Measurements from ENCODE around the gene AADACL2.
"Not testable (repeated sequence)": the region's sequence is repeated elsewhere in the genome, so short reads cannot be mapped to it uniquely, and the experiment has no call there.

The AADACL2 gene

DNA sequence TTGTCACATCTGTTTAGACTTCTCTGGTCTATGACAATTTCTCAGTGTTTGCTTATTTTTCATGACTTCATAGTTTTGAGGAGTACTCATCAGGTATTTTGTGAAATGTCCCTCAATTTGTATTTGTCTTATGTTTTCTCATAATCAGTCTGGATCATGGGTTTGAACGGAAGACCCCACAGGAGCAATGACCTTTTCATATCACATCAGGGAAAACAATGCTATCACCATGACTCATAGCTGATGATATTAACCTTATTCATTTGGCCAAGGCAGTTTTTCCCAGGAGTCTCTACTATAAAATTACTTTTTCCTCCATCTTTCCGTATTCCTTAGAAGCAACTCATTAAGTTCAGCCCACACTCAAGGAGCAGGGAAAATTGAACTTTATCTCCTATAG is 32.7 kb downstream of the AADACL2 start:
- no peak for DNase-seq

DNA sequence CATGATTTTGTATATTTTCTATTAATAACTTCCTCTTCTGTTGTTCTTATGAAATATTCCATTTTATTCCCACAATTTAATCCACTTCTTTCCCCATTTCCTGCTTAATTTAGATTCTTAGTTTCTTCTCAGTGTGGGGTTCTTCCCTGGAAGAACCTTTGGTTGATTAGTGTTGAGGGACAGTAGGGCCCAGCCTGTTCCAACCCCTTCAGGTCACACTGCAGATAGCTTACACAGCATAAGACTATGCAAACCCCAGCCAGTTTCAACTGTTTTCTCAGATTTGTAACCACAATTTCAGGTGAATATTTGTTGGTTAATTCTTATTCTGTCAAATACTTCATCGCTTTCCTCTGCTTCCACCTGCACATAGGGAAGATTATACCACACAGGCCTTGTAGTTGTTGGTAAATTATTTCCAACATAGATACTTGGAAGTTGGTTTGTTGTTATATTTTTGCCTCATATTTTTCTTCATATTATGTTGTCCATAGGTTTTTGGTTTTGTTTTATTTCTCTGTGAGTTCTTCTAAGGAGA is 34.7 kb downstream of the AADACL2 start:
- DNase-seq = no peak

DNA sequence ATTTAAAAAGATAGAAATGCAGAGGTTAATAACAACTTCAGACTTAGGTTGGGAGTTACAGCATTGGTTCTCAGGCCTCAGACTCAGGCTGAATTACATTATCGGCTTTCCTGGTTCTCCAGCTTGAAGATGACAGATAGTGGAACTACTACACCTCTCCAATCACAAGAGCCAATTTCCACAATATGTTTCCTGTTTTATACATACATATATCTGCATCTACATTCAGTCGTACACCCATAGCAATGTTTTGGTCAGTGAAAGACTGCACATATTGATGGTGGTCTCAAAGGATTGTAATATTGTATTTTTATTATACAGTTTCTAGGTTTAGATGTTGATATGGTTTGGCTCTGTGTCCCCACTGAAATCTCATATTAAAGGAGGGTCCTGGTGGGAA is 35.4 kb downstream of the AADACL2 start:
- no peak for DNase-seq

DNA sequence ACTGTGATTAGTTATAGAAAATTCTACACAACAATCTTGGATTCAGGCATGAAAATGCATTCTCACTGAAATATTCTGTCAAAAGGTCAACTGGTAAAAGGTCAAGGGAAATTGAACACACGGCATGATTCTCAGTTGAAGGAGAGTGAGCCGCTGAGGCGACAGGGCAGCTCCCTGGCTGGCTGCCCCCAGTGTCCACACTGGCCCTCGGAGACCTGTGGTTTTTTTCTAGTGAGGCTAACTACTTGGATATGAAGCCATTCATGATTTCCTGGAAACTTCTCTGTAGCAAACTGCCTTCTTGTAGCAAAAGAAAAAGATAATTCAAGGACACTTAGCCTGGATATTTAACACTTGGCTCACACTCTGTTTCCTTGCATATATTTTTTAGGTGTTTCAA is 37.2 kb downstream of the AADACL2 start:
- DNase-seq = no peak

DNA sequence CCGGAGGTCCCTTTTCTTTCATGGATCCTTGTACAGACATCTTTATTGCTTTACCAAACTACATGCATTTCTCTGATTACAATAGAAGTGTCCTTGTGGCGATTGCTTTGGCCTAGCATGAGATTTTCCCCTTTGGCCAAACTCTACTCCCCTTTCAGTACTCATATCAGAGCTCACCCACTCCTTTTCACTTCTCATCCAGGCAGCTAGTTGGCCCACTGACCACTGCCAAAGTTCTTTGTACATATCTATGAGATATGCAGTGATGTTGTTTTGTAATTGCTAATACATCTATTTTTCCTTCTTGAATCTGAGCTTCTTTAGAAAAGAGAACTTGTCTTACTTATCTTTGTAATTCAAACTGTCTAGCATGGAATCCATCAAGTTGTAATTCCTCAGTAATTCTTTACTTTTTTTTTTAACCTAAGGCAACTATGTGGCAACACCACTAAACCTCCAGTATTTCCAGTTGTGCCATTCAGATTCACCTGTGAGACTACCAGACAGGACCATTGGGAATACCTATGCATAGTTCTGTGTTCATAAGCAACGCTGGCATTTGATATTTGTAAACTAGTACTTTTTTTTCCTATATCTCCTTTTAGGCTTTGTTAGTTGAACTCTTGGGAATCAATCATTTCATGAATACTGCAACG is 39.2 kb downstream of the AADACL2 start:
- DNase-seq = no peak

DNA sequence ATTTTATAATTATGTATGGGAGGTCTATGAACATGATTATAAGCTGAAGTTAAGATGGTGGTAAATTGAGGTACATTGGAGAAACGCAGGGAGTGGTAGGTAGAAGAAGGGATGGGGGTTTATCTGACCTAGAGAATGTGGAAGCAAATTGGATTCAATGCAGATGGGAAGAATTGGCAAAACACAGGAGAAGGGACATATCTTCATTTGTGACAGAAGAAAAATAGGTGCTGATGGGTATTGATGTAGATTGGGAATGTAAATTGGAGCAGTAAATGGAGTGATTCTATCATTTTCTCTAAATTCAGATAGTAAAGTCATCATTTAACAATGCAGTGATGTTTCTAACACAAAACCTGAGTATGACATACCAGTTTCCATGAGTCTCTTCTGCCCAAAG is 40.5 kb downstream of the AADACL2 start:
- no peak for DNase-seq

DNA sequence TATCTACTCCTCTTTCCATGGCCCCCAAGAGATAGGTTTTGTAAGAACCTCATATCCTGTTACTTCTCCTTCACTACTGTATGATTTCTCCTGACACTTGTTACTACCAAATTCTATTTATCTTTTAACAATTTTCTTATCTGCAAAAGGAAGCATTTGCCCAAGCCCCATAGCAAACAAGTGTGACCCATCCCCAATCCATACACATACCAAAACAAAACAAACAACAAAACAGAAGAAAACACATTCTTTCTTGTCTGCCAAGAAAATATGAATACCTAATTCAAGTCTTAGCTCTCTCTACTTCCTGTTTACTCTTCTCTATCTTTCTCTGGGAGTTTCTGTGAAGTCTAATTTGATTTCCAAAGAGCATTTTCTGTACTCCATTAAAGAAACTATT is 41.2 kb downstream of the AADACL2 start:
- DNase-seq = no peak

DNA sequence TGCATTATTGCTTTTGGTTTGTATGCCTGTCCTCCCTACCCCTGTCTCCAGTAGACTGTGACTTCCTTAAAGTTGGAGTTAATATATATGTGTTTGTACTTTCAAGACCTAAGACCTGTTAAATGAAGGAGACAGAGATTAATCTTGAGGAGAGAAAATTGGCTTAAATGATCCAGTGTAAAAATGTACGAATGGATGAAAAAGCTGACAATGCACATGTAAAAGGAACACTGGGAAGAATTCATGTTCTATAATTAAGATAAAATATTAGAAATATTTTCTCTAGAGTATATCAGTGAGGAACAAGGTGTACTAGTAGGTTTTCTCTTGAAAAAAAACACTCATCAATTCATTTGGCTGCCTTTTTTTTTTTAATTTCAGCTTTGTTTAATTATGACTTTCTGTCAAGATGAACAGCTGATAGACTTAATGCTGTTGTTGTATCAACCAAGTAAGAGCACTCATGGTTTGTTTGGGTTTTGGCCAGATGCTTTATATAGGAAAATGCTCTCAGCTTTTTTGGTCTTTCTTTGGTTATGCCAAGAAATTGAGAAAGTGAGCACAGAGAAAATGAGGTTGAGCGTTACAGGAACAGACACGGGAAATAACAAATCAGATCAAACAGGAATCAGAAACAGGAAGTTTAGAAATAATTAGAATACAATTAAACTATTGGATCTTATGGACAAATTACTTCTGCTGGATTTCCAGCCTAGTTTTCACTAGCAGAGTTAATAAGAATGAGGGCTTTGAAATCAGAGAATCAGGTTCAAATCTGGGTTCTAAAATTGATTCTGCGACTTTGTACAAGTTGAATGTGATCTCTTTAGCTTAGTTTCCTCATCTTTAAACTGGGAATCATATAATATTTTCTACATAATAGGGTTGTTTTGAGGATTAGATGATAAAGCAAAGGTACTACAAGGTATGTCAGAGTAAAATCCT is 41.9 kb downstream of the AADACL2 start:
- no peak for DNase-seq

DNA sequence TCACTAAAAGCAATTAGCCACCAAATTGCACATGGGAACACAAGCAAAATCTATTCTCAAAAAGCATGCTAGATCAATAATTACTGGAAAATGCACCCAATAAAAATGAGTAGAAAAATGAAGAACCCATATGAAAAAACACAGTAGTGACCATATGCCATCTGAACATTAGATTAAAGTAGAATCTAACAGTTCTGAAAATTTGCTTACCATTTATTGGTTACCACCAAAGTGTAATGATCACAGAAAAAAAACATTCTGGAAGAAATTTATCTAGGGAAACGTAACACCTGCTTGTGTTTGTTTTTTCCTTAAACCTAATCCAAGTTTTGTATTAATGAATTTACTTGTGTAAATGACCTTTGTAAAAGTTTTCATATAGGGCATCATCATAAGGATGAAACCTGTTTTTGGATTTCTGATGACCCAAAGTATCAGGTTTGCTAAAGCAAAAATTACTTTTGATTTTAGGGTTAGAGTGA is 42.6 kb downstream of the AADACL2 start:
- DNase-seq = no peak

DNA sequence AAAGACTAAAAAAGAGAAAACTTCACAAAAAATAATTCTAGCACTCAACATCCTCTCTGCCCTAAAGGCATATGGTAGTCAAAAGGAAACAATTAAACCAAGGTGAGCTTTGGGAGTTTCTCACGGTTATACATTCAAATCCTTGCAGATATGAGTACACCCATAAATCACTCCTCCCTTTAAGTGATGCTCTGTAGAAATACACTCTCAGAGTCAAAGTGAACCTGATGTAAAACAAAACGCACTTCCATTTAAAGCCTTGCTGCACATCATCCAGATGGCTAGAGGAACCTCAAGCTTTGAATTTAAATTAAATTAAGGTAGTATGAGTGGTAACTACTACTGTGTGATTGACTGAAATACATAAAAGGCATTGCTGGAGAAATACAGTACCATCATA is 44.2 kb downstream of the AADACL2 start:
- DNase-seq = no peak

DNA sequence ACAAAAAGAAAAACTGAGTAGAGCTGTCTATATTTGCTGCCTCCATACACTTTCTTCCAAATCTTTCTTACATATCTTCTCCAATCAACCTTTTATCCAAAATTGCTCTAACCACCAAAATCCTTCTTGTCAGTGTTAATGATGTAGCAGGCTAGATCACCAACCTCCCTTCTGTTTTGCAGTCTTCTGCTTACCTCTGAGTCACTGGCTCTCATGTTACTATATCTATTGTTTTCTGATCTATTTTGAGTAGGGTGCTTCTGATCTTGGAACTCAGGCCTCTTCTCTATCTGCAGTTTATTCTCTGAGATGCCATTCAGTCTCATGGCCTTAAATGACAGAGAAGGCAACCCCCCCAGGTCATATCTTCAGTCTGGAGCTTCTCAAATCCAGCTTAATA is 53.9 kb downstream of the AADACL2 start:
- DNase-seq = no peak

DNA sequence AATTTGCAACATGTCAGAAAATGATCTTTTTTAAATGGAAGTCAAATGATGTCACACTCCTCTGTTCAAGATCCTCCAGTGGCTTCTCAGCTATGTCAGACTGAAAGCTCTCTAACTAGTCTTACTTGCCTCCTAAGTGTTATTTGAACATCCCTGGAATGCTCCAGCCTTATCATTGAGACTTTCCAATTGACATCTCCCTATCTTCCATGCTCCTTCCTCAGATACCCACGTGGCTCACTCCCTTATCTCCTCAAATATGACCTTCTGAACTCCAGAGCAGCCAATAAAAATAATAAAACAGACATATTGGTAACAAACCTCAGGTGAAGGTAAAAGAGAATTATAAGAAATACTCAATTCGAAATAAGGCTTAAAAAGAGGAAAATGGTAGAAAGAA is 54.7 kb downstream of the AADACL2 start:
- DNase-seq = no peak

DNA sequence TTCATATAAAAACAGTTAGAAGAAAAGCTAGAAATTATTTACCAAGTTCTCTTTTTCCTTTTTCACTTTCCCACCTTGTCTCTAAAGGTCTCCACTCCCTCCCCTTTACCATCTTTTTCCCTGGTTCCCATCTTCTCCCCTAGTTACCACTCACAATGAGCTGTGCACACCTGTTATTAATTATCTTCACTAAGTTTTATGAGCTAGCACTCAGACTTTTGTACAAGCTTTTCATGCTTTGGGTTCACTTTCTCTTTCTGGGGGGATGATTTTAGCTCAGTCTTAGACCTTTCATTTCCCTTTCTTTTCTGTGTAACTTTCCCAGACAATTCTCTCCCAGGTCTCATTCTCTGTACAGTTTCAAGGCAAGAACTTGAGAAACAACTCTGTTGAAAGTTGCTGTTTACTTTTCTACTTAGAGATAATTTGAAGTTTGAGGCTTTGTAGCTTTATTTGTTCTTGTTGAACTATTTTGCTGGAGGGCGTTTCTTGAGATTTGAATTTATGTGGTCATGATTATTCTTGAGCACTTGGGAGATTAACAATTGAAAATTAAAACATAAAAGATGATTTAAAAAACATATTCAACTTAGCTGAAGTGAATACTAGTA is 56.2 kb downstream of the AADACL2 start:
- no peak for DNase-seq

DNA sequence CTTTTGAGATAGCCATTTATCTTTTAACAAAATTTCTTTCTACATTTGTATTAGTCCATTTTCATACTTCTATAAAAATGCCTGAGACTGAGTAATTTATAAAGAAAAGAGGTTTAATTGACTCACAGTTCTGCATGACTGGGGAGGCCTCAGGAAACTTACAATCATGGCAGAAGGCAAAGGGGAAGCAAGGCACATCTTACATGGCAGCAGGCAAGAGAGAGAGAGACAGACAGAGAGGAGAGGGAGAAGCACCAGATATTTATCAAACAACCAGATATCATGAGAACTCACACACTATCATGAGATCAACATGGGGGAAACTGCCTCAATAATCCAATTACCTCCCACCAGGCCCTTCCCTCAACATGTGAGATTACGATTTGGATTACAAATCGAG is 57.0 kb downstream of the AADACL2 start:
- DNase-seq = not testable (repeated sequence)

DNA sequence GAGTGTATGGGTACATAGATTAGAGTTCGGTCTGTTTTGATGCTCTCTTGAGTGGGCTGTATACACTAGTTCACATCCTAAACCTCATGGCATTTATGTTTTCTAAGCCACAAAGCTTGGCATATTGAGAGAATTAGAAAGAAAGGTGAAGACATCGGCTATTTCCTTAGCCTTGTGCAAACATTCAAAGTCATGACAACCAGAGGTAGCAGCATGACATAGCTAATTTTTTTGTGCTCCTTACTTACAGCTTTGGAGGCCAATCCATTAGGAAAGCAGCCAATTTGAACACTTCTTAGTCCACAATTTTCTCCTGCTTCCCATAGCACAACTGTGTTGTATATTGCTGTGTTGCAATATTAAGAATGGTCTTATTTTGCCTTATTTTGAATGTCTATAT is 58.7 kb downstream of the AADACL2 start:
- no peak for DNase-seq

DNA sequence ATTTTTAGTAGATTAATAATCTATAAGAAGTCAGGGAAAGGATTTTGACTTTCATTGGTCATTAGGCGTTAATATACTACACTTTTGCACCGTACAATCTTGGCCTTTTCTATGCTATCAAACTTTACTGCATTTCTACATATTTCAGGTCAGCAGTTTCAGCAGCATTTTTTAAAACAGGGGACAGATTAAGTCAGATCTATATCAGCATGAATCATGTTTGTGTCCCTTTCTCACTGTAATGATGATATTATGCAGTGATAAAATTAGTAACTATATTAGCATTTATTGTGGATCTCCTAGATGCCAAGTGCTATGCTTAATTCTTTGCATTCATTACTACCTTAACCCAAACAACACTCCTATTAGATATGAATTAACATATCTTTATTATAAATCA is 59.9 kb downstream of the AADACL2 start:
- no peak for DNase-seq

DNA sequence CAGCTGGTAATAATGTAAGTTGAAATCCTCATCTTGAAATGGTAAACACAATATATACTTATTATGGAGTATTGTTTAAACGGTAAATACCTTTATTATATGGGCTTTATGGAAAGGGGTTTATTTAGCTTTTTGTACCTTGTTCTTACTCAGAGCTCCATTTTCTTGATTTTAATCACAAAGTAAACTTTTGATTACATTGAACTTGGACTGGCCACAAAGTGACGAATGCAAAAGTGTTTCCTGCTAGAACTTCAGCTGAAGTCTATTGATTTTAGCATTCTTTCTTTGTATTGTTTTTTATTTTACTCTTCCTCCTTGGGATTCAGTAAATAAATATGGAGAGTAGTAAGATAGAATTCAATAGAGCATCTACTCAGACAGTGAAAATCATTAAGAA is 60.4 kb downstream of the AADACL2 start:
- DNase-seq = no peak

DNA sequence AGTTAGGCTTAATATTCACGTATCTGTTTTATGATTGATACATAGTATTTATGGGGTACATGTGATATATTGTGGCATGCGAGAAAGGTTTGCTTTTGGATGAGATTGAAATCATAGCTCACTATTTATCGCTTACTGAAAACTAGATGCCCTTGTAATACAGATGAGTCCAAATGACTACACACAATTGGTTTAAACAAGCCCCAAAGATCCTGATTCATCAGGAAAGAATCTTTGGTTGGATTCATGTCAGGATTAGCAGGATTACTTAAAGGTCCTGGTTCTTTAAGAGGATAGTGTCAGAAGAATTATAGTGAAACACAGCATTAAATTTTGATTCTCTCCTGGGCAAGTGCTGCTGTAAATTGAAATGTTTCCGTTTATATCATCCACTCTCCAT is 61.5 kb downstream of the AADACL2 start:
- no peak for DNase-seq

DNA sequence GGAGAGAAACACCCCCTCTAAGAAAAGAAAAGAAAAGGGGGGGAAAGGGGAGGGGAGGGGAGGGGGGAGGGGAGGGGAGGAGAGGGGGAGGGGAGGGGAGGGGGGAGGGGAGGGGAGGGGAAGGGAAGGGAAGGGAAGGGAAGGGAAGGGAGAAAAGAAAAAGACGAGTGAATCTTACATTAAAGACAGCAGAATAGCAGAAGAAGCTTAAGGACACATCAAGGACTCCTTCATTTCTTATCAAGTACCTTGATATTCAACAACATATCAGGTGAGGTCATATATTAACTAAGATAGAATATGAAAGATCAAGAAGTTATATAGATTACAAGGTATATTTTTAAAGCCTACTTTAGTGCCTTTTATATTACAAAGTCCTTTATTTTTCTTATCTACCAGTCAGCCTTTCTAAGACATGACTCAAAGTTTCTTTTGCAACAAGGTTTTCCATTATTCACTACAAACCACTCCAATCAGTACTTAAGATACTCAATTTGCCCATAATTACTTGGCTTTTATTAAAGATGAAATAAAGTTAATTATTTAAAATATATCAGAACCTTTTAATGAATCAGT is 62.5 kb downstream of the AADACL2 start:
- DNase-seq = no peak

DNA sequence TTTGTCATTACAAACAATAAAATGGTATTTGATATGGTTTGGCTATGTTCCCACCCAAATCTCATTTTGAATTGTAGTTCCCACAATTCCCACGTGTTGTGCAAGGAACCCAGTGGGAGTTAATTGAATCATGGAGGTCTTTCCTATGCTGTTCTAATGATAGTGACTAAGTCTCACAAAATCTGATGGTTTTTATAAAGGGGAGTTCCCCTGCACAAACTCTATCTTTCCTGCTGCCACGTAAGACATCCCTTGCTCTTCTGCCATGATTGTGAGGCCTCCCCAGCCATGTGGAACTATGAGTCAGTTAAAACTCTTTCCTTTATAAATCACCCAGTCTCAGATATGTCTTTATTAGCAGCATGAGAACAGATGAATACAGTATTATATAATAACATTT is 64.7 kb downstream of the AADACL2 start:
- no peak for DNase-seq

DNA sequence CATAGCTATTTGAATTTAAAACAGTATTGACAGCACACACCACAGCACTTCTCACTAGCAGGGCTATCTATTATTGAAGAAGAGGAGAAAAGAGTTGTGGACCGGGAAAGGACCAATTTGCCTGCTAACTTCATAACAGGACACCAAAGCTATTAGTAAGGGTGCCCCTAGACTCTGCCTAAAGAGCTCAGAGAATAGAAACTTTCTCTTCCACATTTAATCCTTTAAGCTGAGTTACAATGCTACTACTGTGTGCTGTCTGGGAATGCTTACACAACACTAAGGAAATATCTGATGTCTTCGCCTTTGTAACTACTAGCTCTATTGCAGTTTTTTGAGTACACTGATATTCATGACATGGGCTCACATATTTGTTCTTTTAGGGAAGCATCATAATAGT is 66.7 kb downstream of the AADACL2 start:
- no peak for DNase-seq

DNA sequence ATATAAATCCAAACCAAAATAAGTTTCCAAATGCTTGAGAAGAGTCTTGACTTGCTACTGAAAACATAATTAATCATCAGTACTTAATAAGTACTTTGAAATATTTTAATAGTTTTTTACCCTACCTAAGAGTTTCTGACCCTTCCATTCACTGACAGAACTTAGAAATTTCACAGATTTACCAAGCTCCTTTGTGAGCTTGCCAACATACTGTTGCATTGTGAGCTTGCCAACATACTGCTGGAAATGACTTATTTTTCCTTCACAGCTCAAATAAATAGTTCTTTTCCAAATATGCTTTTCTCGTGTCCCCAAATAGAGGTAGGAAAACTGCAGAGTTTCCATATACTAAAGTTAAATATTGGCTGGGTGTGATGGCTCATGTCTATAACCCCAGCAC is 70.5 kb downstream of the AADACL2 start:
- no peak for DNase-seq

DNA sequence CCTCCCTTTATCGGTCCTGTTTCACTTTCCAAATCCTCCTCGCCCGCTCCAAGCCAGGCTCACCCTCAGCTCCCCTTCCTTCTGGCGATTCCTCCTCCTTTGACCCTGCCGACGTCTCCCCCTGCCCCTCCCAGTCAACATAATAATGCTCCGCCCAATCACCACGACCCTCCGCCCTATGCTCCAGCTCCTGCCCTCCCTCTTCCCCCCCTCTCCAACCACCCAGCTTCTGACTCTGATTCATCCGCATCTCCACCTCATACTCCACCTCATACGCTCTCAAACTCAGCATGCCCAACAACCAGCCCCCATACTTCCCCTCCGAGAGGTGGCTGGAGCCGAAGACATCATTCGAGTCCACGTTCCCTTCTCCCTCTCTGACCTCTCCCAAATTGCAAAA is 73.1 kb downstream of the AADACL2 start:
- no peak for DNase-seq

Data from NCI-H1092 treated with DMSO at 0.1 percent for 48 hours (cell line).